PFSK-1 (cell line): Measurements from ENCODE around the gene IGF1R.

Source experiments
- POLR2AphosphoS5 ChIP-seq: IDR thresholded peaks from 2 replicates; pipeline ENCODE4 v1.6.1; 2012; ENCODE audit warnings: low read depth, mild to moderate bottlenecking, control low read depth, low read length, moderate library complexity
- TAF1 ChIP-seq: IDR thresholded peaks from 2 replicates; pipeline ENCODE4 v1.6.1; 2012; ENCODE audit warnings: low read length, control low read depth, borderline replicate concordance; ENCODE audit not compliant: insufficient read depth
- TF ChIP-seq, protein P1 (sequence below), 2 experiments: IDR thresholded peaks; 2 replicates each; pipeline versions ENCODE4 v1.6.1 to v1.8.0; 2011 to 2012; ENCODE audit warnings: low read depth in 2 of 2, low read length in 2 of 2, control low read depth in 1 of 2, inconsistent platforms in 1 of 2, mild to moderate bottlenecking in 1 of 2, moderate library complexity in 1 of 2; ENCODE audit not compliant: insufficient read depth in 1 of 2

DNA sequence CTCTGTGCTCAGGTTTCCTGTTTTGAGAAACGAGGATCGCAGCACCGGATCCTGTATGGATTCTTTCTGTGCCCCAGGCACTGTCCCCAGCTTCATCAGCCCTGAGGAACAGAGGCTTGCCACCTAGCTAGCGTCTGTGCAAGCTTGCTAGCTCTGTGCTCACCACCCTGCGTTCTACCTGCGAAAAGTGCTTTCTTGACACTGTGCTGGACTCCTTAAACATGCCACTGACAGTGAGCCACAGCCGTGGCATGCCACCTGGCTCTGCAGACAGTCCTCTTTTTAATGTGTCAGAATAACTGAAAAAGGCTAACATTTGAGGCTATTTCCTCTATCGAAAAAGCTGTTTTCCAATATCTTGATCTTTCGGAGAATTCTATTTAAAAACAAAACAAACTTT, 357.8 kb downstream of the IGF1R start:
- TF ChIP-seq POLR2AphosphoS5: no peak
- TF ChIP-seq TAF1: no peak
- TF ChIP-seq, protein P1, sequence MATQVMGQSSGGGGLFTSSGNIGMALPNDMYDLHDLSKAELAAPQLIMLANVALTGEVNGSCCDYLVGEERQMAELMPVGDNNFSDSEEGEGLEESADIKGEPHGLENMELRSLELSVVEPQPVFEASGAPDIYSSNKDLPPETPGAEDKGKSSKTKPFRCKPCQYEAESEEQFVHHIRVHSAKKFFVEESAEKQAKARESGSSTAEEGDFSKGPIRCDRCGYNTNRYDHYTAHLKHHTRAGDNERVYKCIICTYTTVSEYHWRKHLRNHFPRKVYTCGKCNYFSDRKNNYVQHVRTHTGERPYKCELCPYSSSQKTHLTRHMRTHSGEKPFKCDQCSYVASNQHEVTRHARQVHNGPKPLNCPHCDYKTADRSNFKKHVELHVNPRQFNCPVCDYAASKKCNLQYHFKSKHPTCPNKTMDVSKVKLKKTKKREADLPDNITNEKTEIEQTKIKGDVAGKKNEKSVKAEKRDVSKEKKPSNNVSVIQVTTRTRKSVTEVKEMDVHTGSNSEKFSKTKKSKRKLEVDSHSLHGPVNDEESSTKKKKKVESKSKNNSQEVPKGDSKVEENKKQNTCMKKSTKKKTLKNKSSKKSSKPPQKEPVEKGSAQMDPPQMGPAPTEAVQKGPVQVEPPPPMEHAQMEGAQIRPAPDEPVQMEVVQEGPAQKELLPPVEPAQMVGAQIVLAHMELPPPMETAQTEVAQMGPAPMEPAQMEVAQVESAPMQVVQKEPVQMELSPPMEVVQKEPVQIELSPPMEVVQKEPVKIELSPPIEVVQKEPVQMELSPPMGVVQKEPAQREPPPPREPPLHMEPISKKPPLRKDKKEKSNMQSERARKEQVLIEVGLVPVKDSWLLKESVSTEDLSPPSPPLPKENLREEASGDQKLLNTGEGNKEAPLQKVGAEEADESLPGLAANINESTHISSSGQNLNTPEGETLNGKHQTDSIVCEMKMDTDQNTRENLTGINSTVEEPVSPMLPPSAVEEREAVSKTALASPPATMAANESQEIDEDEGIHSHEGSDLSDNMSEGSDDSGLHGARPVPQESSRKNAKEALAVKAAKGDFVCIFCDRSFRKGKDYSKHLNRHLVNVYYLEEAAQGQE (IDR thresholded peaks at IDR 0.05; ENCODE audit: insufficient read depth in 1 of 2, low read depth in 2 of 2, low read length in 2 of 2): no peak
